GM18858 (cell line): ENCODE results near the gene RGSL1.

Experiments
- ATAC-seq: cut with Tn5 transposase; IDR thresholded peaks from one replicate; pipeline ENCODE4 v1.9.1; 2021; ENCODE audit not compliant: unreplicated experiment

RGSL1 gene

DNA sequence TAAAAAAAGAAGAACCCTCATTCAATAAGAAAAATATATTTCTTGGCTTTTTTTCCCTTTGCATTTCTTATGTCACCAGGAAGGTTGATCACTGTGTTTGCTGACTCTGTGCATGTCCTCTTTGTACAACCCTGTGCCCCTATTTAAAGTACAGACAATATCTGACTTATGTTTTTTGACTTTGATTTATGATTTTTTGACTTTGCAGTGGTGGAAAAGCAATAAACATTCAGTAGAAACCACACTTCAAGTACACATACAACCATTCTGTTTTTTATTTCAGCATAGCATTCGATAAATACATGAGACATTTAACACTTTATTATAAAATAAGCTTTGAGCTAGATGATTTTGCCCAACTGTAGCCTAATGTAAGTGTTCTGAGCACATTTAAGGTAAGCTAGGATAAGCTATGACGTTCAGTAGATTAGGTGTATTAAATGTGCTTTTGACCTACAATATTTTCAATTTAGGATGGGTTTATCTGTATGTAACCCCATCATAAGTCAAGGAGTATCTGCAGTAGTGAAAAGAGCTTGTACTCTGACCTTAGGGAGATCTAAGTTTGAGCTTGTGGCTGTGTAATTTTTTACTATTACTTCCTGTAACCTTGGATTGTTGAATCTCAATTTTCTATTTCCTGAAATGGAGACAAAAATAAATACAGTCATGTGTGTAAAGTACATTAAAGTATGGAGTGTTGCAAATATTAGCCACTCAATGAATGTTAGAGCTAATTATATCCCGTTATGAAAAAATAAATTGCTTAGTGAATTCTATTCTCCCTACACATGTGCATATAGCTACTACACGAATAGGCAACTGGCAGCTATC, 137.9 kb downstream of the RGSL1 start:
- peak; percentile 24 for ATAC-seq

DNA sequence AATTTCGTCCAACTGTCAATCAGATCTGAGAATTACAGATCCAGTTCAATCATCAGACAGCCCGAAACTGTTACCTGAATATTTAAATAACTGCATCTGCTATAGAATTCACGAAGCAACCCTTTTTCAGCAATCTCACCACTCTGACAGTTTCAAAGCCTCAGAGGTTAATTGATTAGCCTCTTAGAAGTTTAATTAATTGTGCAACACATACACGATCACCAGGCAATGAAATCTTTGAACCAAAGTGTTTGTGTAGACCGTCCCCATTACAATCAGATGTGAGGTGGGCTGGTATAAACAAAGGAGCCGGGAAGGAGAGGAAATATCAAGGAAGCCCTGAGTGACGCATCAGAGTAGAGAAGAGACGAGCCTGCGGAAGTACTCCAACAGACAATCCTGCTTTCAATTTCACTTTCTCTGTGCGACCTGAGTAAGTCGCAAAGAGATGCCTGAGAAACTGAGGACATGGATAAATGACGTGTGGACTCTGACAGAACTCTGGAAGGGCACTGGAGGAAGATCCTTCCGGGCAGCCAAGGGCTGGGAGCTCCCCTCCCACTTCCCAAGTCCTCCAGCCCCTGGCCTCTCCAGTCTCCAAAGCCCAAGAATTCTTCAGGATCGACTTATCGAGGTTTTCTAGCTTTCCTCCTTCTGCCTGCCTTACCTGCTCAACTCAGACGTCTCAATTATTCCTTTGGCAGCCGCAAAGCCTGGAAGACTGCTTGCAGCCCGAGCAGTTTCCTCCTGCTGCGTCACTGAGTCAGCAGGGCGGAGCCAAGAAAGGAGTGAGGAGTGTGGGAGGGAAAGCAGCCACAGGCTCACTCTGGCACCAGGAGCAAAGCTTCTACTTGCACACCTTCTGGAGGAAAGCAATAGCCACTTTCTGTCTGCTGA, 138.8 kb downstream of the RGSL1 start, which contains the start of gene RNASEL:
TSS of gene RNASEL (minus strand) at position 757 of the 897 bp plus-strand sequence. CDS start 2,450 bp downstream, outside the sequence.
- peak; percentile 76 for ATAC-seq

DNA sequence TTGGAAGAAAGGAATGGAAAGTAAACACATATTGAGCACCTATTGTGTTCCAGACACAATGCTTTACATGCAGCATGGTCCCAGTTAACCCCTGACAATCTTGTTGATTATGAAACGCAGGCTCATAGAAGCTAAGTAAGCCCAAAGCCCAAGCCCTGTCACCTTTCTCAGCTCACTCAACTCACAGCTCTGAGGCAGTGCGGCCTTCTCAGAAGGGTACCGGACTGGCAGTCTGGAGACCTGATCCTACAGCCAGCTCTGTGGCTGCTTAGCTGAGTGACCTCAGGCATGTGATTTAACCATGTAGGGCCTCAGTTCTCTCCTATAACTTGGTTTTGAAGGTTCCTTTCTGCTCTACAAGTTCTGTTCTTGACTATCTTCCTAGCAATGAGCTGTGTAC, 139.6 kb downstream of the RGSL1 start:
- no peak for ATAC-seq

DNA sequence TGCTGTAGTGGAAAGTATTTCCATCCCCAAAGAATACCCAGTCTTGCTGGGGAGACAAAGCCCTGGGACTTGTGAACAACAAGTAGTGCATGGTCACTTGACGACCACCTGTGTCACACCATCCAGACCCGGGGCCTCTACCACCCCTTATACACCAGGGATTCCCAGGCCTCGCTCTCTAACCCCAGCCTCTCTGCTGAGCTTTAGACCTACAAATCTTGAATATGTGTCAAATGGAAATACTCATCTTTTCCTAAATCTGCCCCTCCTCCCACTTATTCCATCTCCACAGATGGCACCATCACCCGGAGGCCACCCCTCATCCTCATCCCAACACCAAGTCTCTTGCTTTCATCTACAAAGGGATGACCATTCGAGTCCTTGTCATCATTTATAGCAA, 140.0 kb downstream of the RGSL1 start:
- ATAC-seq = no peak

DNA sequence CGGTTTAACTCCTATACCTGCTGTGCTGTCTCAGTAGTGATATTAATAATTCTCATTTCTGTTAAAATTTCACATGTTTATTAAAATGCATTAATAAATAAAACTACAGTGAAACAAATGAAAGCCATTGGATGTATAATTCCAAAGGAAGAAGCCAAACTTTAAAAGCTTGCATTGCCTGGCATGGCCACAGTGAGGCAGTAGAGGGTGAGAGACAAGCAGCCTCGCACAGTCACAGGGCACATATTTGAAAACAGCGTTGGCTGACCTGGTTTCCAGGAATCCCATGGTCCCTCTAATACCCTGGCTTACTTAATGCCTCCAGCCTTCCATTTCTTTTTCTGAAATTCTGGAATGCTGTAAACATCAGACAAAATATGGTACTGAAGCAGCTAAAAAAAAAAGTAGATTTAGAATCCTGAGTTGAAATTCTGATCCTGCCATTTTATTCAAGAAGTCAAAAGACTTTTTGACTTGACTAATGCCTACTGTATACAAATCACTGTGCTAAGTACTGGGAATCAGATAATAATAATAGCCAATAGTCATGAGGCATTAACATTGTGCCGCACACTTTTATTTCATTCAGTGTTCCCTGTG, 145.8 kb downstream of the RGSL1 start:
- no peak for ATAC-seq

DNA sequence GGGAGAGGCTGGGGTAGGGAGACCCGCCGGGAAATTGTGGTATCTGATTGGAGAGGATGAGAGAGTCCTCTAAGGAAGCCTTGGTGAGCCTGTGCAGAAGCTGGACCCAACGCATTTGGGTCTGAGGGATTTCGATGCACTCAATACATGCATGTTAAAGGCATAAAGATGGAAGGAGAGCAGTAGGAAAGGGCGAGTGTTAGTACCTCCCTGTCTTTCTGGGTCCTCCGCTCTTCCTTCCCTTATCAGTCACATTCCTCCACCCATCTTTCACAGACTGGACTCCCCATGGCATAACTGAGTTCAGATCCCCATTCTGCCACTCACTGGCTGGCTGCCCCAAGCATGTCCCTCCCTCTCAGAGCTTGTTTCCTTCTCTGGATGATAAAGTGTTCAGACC, 147.0 kb downstream of the RGSL1 start:
- no peak for ATAC-seq

DNA sequence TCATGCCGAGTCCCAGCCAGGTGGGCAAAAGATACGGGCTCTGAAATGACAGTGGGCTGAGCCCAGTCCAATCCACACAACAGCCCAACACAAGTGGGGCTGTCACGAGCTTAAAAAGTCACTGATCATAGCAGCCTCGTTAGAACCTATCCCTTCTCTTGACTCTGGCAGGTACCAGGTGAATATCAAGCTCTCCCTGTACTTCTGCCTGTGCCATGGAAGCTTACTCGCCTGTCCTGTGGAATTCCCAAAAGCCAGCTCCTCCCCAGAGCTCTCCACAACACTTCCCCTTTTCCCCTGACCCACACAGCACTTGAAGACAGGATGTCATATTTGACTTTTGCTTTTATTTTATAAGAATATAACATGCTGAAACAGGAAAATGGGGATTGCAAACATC, 148.3 kb downstream of the RGSL1 start:
- ATAC-seq = no peak

DNA sequence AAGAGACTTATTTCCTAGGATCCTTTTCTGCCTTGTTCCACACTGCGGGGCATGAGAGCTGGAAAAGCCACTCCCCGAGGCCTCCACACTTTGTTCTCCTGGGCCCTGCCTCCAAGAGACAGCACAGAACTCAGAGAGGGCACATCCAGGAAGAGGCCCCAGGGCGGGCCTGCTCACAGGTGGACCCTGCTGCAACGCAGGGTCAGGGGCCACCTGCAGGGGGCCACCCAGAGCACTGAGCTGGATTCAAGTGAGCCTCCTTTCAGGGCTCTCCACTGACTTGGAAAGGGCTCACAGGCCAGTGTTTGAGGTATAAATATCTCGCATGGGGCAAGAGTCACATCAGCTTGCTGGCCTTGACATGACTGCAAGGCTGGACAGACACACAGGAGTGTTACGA, 149.4 kb downstream of the RGSL1 start:
- no peak for ATAC-seq

DNA sequence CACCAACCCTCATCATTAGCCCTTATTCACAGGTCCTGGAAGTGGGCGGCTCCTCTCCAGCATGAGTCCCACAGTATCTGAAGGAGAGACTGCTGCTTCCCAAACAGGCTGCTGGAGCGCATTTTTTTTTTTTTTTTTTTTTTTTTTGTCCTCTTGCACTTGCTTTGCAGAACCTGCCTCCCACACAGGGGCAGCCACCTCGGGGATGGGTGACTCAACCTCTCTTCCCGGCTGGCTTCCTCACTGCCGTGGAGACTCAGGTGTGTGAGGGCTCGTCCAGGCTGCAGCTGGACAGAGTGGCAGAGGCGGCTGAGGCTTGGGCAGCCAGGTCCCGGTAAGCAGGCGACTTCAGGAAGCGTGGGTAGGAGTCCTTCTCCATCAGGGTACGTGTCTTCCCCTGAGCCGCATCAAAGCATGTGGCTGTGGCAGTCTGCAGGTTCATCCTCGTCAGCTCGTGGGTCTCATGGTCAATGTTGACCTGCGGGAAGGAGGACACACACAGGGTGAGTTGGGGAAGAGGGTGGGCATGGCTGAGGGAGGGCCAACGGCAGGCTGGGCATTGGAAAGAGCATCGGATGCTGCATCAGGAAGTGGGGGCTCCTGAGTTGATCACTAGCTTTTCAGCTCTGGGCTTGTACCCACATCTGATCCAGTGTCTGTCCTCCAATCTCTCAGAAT, 150.2 kb downstream of the RGSL1 start:
- no peak for ATAC-seq

DNA sequence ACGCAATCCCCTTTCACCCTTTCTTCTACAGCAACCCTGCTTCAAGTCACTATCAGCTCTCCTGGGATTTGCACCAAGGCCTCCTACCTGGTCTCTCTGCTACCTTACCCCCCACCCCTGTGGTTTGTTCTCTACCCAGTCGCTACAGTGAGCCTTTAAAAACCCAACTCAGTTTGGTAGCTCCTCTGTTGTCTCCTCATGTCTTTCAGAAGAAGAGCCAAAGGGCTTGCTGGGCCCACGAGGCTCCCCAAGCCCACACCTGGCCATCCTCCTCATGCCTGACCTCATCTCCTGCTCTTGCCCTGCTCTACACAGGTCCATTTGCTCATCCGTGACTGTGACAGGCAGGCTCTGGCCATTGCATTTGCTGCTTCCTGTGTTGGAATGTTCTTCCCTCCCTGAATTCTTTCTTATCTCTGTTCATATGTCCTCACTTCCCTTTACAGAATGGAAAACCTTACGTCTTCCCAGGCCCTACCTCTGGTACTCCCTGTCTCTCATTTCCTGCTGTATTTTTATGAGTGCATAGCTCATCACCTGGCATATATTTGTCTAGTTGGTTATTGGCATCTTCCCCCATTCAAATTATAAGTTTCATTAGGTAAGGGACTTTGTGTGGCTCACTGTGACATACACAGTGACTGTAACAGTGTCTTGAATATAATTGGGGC, 150.9 kb downstream of the RGSL1 start:
- ATAC-seq = no peak

DNA sequence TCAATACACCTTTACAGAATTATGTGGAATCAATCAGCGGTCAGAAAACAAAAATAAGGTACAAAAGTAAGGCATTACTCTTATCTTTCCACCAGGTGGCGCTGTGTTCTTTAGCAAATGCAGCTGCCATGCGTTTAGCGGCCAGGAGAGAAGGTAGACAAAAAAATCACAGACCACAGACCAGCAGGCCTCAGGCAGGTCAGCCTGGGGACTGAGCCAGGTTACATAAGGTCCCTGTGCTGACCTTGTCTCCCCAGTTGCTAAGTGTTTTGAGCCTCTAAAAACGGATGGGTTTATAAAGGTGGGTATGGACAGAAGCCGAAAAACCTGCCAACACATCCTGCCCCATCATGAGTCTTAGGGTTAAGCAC, 151.5 kb downstream of the RGSL1 start:
- no peak for ATAC-seq

DNA sequence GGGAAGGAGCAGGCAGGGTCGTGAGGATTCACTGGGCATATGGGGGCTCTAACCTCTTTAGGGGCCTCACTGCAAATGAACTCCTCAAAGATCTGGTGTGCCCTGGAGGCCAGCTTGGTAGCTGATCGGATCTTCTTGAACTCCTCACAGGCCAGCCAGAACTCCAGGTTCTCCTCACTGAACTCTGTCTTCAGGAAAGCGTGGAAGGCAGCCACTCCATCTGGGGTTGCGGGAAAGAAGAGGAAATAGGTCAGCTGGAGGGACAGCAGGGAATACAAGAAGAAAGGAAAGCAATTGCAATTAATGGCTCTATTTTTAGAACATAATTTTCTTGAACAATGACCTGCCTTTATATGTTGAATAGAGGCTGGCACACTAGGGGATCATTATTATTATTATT, 152.0 kb downstream of the RGSL1 start:
- ATAC-seq = no peak

DNA sequence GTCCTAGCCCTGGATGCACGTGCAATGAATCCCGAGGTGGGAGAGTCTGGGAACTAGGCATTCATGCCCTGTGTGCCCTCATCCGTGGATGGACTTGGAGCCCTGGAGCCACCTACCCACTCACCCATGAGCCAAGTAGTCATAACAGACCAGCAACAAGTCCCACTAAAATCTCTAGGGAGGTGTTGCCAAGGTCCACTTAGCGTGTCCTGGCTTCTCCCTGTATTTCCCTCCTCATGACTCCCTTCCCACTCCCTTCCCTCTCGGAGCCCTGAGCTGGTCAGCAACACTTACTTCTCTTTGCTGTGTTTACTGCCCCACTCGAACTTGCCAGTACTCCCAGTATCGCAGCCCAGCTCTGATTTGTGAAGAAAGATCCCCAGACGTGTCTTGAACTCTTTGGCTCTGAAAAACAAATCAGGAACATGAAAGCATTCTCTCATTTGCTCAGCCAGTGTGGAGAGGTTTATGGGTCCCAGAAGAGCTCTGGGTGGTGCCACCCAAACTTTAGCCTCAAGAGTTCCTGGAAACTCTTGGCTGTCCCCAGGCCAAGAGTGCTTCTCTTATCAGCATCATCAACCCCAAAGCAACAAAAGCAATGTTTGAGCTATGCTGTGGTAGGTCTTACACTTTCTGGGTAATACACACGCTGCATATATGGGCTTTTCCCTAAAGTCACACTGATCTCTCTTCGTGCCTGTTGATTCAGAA, 153.1 kb downstream of the RGSL1 start:
- no peak for ATAC-seq

DNA sequence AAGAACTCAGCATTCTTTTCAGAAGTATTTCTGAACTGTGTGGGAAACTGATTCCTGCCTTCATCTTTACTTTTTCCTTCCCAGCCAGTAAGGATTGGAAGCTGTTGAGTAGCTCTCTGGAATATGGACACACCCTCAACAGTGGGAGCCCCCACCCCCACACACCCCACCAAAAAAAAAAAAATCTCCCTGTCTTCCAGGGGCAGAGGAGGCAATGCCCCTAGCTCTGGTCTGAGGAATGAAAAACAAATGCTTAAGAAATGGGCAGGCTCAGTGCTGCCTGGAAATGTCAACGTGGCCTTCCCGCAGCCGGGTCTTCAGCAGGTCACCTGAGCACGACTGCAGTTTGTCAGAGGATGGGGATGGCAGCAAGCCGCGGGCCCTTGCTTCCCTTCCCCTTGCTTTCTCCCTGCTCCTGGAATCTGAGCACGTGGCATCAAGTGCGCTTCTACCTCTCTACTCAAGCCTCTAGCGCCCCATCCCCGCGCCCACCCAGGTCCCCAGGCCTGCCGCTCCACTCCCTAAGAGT, 153.8 kb downstream of the RGSL1 start:
- ATAC-seq = no peak

DNA sequence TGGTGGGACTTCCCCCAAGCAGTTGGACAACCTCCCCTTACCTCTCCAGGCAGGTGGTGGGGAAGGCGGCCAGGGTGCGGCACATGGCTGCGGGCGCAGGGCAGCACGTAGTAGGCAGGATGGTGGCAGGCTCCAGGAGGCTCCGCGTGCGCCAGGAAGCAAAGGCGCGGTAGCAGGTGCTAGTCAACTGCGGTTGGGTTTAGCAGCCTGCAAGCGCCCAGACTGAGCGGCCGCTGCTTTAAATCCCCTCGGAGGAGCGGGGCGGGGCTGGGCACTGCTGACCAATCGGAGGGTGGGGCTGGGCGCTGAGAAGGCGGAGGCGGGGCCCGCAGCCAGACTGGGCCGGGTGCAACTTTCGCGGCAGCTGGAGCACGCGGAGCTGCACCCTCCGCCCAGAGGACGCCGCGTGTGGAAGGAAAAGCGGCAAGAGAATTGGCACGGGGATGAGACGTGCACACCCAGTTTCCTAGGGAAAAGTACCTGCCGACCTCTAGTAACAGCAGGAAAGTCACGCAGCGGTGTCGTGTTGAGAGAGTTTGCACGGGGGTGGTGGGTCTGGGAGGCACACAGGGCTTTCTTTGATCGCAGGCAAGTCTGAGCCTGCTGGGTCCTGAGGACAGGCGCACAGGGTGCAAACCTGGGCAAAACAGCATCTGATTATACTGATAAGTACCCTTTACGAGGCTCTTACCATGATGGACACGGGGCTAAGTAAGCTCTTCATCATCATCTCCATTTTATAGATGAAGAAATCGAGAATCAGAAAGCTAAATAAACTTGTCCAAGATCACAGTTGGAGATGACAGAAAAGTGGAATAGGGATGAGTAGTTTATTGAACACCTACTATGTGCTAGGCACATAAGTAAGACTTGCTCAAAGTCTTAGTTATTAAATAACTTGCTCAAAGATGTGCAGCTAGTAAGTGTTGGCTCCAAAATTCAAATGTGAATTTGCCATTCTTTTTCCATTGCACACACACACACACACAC, 154.5 kb downstream of the RGSL1 start, which contains the start of gene RGS16:
TSS of gene RGS16 (minus strand) at position 215 of the 990 bp plus-strand sequence. CDS start at position 85, 130 bp downstream.
- peak; percentile 59 for ATAC-seq

DNA sequence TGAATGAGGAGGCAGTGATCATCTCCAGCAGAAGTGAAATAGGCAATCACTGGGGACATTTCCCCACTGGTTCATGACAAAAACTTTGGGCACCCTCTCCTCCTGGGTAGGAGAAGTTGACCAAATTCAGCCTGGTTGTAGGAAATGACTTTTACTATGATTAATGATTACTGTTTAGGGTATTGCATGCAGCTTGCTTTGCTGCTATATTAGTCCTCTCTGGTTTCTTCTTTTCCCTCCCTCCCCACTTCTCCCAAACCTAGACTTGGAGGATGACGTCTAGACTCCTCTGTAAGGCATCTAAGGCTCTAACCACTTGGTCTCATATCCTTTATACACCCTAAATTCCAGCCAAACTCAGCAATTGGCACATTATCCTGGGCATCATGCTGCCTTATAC, 157.6 kb downstream of the RGSL1 start:
- ATAC-seq = no peak

DNA sequence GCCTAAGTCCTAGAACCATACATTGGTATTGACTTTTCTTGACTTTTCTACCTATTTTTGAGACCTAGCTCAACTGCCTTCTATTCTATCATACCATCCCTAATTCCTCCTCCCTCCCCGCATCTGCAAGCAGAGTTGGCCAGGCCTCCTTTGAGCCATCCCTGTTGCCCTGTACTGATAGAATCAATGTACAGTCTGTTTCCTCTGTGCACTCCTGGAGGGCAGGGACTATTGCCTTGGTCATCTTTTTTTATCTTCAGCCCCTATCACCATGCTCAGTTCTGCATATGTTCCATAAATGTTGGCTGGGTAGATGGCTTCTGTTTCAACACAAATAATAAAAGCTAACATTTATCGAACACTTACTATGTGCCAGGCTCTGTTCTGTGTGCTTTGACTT, 158.3 kb downstream of the RGSL1 start:
- no peak for ATAC-seq
